B cell (primary cell): ENCODE results near the gene ZNF646.

Experiments
- EZH2 ChIP-seq: IDR thresholded peaks from 2 replicates; pipeline ENCODE4 v1.6.1; 2012; ENCODE audit warnings: borderline replicate concordance, low read depth, mild to moderate bottlenecking, moderate library complexity, low read length; ENCODE audit not compliant: insufficient read depth, poor library complexity, severe bottlenecking
- TF ChIP-seq, protein P1 (sequence below): fragments of 200-600 bp; IDR thresholded peaks from one replicate; pipeline ENCODE4 v1.8.0; 2022; ENCODE audit warnings: antibody characterized with exemption, mild to moderate bottlenecking

DNA sequence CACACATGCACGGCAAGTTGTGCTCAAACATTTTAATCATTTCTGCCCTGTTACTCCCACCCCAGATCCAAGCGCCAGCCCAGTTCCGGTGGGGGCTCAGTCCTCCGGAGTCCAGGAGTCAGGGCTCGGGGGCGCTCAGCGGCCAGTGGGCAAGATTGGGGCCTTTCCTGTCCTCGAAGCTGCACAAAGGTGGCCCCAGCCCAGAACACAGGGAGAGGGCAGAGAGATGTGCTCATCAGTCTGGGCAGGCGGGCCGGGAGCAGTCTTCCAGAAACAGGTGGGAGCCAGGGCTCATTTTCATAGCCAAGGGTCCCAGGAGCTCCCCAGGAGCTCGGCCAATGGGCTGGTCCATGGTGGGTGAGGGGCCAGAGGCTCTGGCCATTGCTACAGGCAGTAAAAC lies 57.2 kb downstream of the ZNF646 start:
- TF ChIP-seq, protein P1, sequence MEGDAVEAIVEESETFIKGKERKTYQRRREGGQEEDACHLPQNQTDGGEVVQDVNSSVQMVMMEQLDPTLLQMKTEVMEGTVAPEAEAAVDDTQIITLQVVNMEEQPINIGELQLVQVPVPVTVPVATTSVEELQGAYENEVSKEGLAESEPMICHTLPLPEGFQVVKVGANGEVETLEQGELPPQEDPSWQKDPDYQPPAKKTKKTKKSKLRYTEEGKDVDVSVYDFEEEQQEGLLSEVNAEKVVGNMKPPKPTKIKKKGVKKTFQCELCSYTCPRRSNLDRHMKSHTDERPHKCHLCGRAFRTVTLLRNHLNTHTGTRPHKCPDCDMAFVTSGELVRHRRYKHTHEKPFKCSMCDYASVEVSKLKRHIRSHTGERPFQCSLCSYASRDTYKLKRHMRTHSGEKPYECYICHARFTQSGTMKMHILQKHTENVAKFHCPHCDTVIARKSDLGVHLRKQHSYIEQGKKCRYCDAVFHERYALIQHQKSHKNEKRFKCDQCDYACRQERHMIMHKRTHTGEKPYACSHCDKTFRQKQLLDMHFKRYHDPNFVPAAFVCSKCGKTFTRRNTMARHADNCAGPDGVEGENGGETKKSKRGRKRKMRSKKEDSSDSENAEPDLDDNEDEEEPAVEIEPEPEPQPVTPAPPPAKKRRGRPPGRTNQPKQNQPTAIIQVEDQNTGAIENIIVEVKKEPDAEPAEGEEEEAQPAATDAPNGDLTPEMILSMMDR = no peak
- no peak for TF ChIP-seq EZH2
